ENCODE results near the gene ERGIC1.

DNA sequence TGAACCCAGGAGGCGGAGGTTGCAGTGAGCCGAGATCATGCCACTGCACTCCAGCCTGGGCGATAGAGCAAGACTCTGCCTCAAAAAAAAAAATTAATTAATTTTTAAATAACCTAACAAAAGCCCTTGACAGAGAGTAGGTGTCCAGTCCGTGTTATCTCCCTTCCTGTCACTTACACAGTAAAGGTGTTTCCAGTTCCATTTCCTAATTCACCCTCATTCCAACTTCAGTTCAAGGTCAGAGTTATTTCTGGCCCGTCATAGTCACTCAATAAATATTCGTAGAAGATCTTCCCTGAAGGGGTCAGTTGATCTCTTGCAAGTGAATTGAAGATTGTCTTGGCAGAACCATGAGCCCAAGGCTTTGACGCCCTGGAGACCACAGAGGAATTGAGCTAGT lies 16.4 kb upstream of the ERGIC1 start:
- no peak for TF ChIP-seq FOXK2 (IDR thresholded peaks at IDR 0.05)
- TF ChIP-seq SP1 (IDR thresholded peaks at IDR 0.05) = no peak
- no peak for TF ChIP-seq LEF1 (IDR thresholded peaks at IDR 0.05; ENCODE audit: borderline replicate concordance)
- no peak for TF ChIP-seq FOXM1 (IDR thresholded peaks at IDR 0.05; ENCODE audit: borderline replicate concordance)
- TF ChIP-seq ARNT (IDR thresholded peaks at IDR 0.05) = no peak
- no peak for TF ChIP-seq SUZ12 (IDR thresholded peaks at IDR 0.05)

Data from HEK293T (cell line).